H1 (cell line): ENCODE data around the gene RIPOR3. TPM values are rescaled to one million over a fixed set of nuclear protein-coding genes. Genes with fewer than 3 reads are reported as not detected.

ENCODE experiments used
- CTCF ChIA-PET: fragments of 300-600 bp; sonication (Branson Sonifier 250); formaldehyde crosslinking; loops from one replicate; lab custom pipeline; 2021; ENCODE audit not compliant: partially characterized antibody; lab: Charles Lee
- POLR2A ChIA-PET: fragments of 300-600 bp; sonication (Branson Sonifier 250); formaldehyde crosslinking; loops from one replicate; lab custom pipeline; 2021; ENCODE audit warnings: inconsistent platforms; ENCODE audit not compliant: partially characterized antibody; lab: Charles Lee
- DNase-seq, 2 experiments: peaks; one replicate each; pipeline versions ENCODE4 v3.0.0 to v3.0.0-alpha.2; 2010 to 2022; ENCODE audit warnings: low spot score in 2 of 2, low read depth in 1 of 2, mixed read lengths in 1 of 2
- FAIRE-seq: peaks from 2 replicates; lab custom pipeline; 2011; peaks lifted over from hg19 to GRCh38; lab: Jason Lieb, UNC
- H2AFZ ChIP-seq: 2 replicates; pipeline ENCODE4 v1.8.1; 2012; ENCODE audit warnings: low read length, inconsistent platforms
- H2AK5ac ChIP-seq: 2 replicates; pipeline ENCODE4 v1.6.1; 2013; ENCODE audit warnings: low read depth, low read length
- H2BK120ac ChIP-seq: replicated peaks from 2 replicates; pipeline ENCODE3; 2013; ENCODE audit warnings: low read depth, low read length, inconsistent platforms
- H2BK12ac ChIP-seq: 2 replicates; pipeline ENCODE4 v1.6.1; 2013; ENCODE audit warnings: low read depth, low read length
- H2BK15ac ChIP-seq: 2 replicates; pipeline ENCODE4 v1.6.1; 2013; ENCODE audit warnings: low read length
- H2BK20ac ChIP-seq: 2 replicates; pipeline ENCODE4 v1.6.1; 2013; ENCODE audit warnings: low read length
- H2BK5ac ChIP-seq: 2 replicates; pipeline ENCODE4 v1.6.1; 2013; ENCODE audit warnings: low read depth, low read length
- H3K14ac ChIP-seq: 2 replicates; pipeline ENCODE4 v1.6.1; 2013; ENCODE audit warnings: inconsistent platforms; ENCODE audit not compliant: insufficient read length
- H3K18ac ChIP-seq: 2 replicates; pipeline ENCODE4 v1.6.1; 2013; ENCODE audit warnings: low read length; ENCODE audit errors: extremely low read depth
- H3K23ac ChIP-seq: 2 replicates; pipeline ENCODE4 v1.6.1; 2013; ENCODE audit warnings: inconsistent platforms; ENCODE audit not compliant: insufficient read length
- H3K23me2 ChIP-seq: 2 replicates; pipeline ENCODE4 v1.6.1; 2013; ENCODE audit warnings: low read depth, low read length
- H3K27ac ChIP-seq: 2 replicates; pipeline ENCODE4 v1.6.1; 2011; ENCODE audit warnings: low read depth, low read length, inconsistent platforms
- H3K27me3 ChIP-seq, 4 experiments: replicated peaks in 1 of 4; 1 replicate in 1 of 4; 2 replicates in 3 of 4; pipeline versions ENCODE4 v1.6.1 to v1.8.1; 2011 to 2013; ENCODE audit warnings: low read length in 3 of 4, mild to moderate bottlenecking in 3 of 4, inconsistent platforms in 2 of 4, mixed read lengths in 2 of 4, moderate library complexity in 1 of 4; ENCODE audit not compliant: control insufficient read depth in 3 of 4, insufficient read depth in 3 of 4; ENCODE audit errors: extremely low read depth in 1 of 4
- H3K36me3 ChIP-seq, 4 experiments: 2 replicates each; pipeline versions ENCODE4 v1.6.1 to v1.8.1; 2011 to 2013; ENCODE audit warnings: mild to moderate bottlenecking in 4 of 4, low read length in 3 of 4, moderate library complexity in 2 of 4, control low read depth in 1 of 4, inconsistent platforms in 1 of 4; ENCODE audit not compliant: insufficient read depth in 4 of 4, control insufficient read depth in 2 of 4
- H3K4ac ChIP-seq: replicated peaks from 2 replicates; pipeline ENCODE3; 2013; ENCODE audit warnings: low read length, low read depth, mixed read lengths, inconsistent platforms; ENCODE audit not compliant: insufficient read length
- H3K4me1 ChIP-seq, 4 experiments: replicated peaks in 1 of 4; 1 replicate in 1 of 4; 2 replicates in 3 of 4; pipeline versions ENCODE4 v1.6.1 to v1.8.1; 2011 to 2013; ENCODE audit warnings: low read length in 3 of 4, inconsistent platforms in 2 of 4, mixed read lengths in 1 of 4; ENCODE audit not compliant: insufficient read depth in 4 of 4, control insufficient read depth in 3 of 4
- H3K4me2 ChIP-seq, 2 experiments: 2 replicates each; pipeline versions ENCODE4 v1.6.1 to v1.8.1; 2011 to 2013; ENCODE audit warnings: low read depth in 2 of 2, low read length in 2 of 2, control low read depth in 1 of 2, inconsistent platforms in 1 of 2, mild to moderate bottlenecking in 1 of 2; ENCODE audit not compliant: insufficient read depth in 1 of 2
- H3K4me3 ChIP-seq, 4 experiments: fragments of 200-600, 300-600 bp in 1 of 4; sonication (generic), shearing (Covaris generic), sonication (Bioruptor Twin) in 1 of 4; 2 replicates each; pipeline versions ENCODE4 v1.5.1 to v1.8.1; 2011 to 2016; ENCODE audit warnings: low read length in 4 of 4, low read depth in 3 of 4, control low read depth in 2 of 4, inconsistent platforms in 2 of 4, mild to moderate bottlenecking in 2 of 4, mixed read lengths in 1 of 4, moderate library complexity in 1 of 4; ENCODE audit not compliant: insufficient read depth in 2 of 4; ENCODE audit errors: extremely low read depth in 1 of 4
- H3K56ac ChIP-seq: replicated peaks from 2 replicates; pipeline ENCODE3; 2013; ENCODE audit warnings: low read depth, mild to moderate bottlenecking, mixed read lengths, low read length, inconsistent platforms; ENCODE audit not compliant: insufficient read length
- H3K79me1 ChIP-seq: 2 replicates; pipeline ENCODE4 v1.6.1; 2013; ENCODE audit warnings: low read depth, low read length, control low read depth
- H3K79me2 ChIP-seq, 2 experiments: 2 replicates each; pipeline versions ENCODE4 v1.6.1 to v1.8.1; 2012 to 2013; ENCODE audit warnings: low read length in 2 of 2, mild to moderate bottlenecking in 2 of 2, inconsistent platforms in 1 of 2; ENCODE audit not compliant: insufficient read depth in 2 of 2, control insufficient read depth in 1 of 2
- H3K9ac ChIP-seq, 4 experiments: replicated peaks in 1 of 4; 1 replicate in 1 of 4; 2 replicates in 3 of 4; pipeline versions ENCODE4 v1.6.1 to v1.8.1; 2011 to 2013; ENCODE audit warnings: low read depth in 3 of 4, low read length in 3 of 4, control low read depth in 2 of 4, mild to moderate bottlenecking in 2 of 4, moderate library complexity in 2 of 4, inconsistent platforms in 1 of 4; ENCODE audit errors: extremely low read depth in 1 of 4
- H3K9me3 ChIP-seq, 2 experiments: 2 replicates each; pipeline versions ENCODE4 v1.6.1 to v1.8.1; 2012 to 2013; ENCODE audit warnings: mild to moderate bottlenecking in 2 of 2, moderate library complexity in 2 of 2, control low read depth in 1 of 2, inconsistent platforms in 1 of 2, low read depth in 1 of 2, low read length in 1 of 2, mixed read lengths in 1 of 2; ENCODE audit not compliant: insufficient read depth in 2 of 2
- H4K20me1 ChIP-seq, 2 experiments: replicated peaks in 1 of 2; 2 replicates each; pipeline versions ENCODE3 to v1.8.1; 2011 to 2013; ENCODE audit warnings: inconsistent platforms in 2 of 2, low read length in 2 of 2, mild to moderate bottlenecking in 1 of 2; ENCODE audit not compliant: insufficient read depth in 2 of 2, control insufficient read depth in 1 of 2
- H4K5ac ChIP-seq: 2 replicates; pipeline ENCODE4 v1.6.1; 2013; ENCODE audit warnings: low read length, low read depth, mixed read lengths, inconsistent platforms; ENCODE audit not compliant: insufficient read length
- H4K8ac ChIP-seq: 2 replicates; pipeline ENCODE4 v1.8.0; 2013; ENCODE audit warnings: mild to moderate bottlenecking, moderate library complexity, low read length, inconsistent platforms; ENCODE audit not compliant: insufficient read depth; ENCODE audit errors: extremely low read depth
- H4K91ac ChIP-seq: replicated peaks from 2 replicates; pipeline ENCODE3; 2013; ENCODE audit warnings: low read length, mixed read lengths, inconsistent platforms; ENCODE audit not compliant: insufficient read length
- BACH1 ChIP-seq: IDR thresholded peaks from 2 replicates; pipeline ENCODE4 v1.6.1; 2012; ENCODE audit warnings: low read length, improper control_type of control experiment
- CBX8 ChIP-seq: fragments of 300-800, 300-1000 bp; sonication (generic); IDR thresholded peaks from 2 replicates; pipeline ENCODE4 v1.7.1; 2016; ENCODE audit warnings: low read depth, low read length, borderline replicate concordance
- CTBP2 ChIP-seq: IDR thresholded peaks from 2 replicates; pipeline ENCODE4 v1.7.0; 2011; ENCODE audit warnings: borderline replicate concordance, mild to moderate bottlenecking, moderate library complexity, mixed read lengths, low read length; ENCODE audit not compliant: insufficient read depth, insufficient read length
- GABPA ChIP-seq: IDR thresholded peaks from 2 replicates; pipeline ENCODE4 v1.6.1; 2011; ENCODE audit warnings: mild to moderate bottlenecking, low read length, moderate library complexity, borderline replicate concordance; ENCODE audit not compliant: insufficient read depth
- KDM1A ChIP-seq: fragments of 200-600, 300-600 bp; sonication (generic); IDR thresholded peaks from 2 replicates; pipeline ENCODE4 v1.7.1; 2016; ENCODE audit warnings: mild to moderate bottlenecking, low read length, borderline replicate concordance
- NANOG ChIP-seq: IDR thresholded peaks from 2 replicates; pipeline ENCODE4 v1.6.1; 2011; ENCODE audit warnings: low read length, low read depth, mild to moderate bottlenecking, inconsistent platforms; ENCODE audit not compliant: insufficient read depth, poor library complexity, severe bottlenecking
- TBP ChIP-seq: IDR thresholded peaks from 2 replicates; pipeline ENCODE4 v1.6.1; 2011; ENCODE audit warnings: low read depth, low read length, improper control_type of control experiment
- USF2 ChIP-seq: IDR thresholded peaks from 2 replicates; pipeline ENCODE4 v1.6.1; 2011; ENCODE audit warnings: low read length, improper control_type of control experiment
- WGBS, 2 experiments: shearing (Covaris generic) in 1 of 2; methylation state at CpG; one replicate each; pipeline versions ENCODE4 v1.1.6 to v1.1.7; 2013 to 2015; ENCODE audit warnings: low lambda C conversion rate in 2 of 2, mixed read lengths in 2 of 2, inconsistent platforms in 1 of 2, low coverage in 1 of 2, missing lambda C conversion rate in 1 of 2; ENCODE audit not compliant: insufficient replicate concordance in 2 of 2, insufficient coverage in 1 of 2, insufficient read length in 1 of 2; ENCODE audit errors: extremely low coverage in 1 of 2, missing lambda C conversion rate in 1 of 2; 5-methylcytosine and 5-hydroxymethylcytosine counted together
- polyA plus RNA-seq, 7 experiments: library from polyadenylated mRNA; depleted of rRNA in 3 of 7; stranded (reverse) in 5 of 7; unstranded in 2 of 7; fragments of >200 nt in 5 of 7; fragments of 200-250 nt in 2 of 7; gene quantifications; 1 replicate in 5 of 7; 2 replicates in 1 of 7; 4 replicates in 1 of 7; pipeline versions ENCODE4 v1.2.1 to v1.2.3, GENCODE V29; 2011 to 2013; ENCODE audit warnings: missing spikeins in 2 of 7, mixed read lengths in 2 of 7
- total RNA-seq: library from RNA; stranded (reverse); fragmentation: NEBNext Ultra II Directional; extraction: Animal tissue kit (Norgen Biotek cat#: 25700); gene quantifications from 2 replicates; pipeline ENCODE4 v1.2.1, GENCODE V29; 2021

RIPOR3 gene
- total and polyA plus RNA-seq, 2 of the 8 experiments (the other 6 are each of a cell fraction or from before 2014, with no cell fraction given) = 3.6 to 4.5 TPM

- H2BK120ac ChIP-seq = no peak overlapping the region
- H3K4me1 ChIP-seq = peaks cover 0 to 8% (median 3%) of the 10 kb centered on the region in 4 experiments; a peak in 4 of 7 replicates
- no peak overlapping the region for H3K27ac ChIP-seq
- TF ChIP-seq USF2 = no peak
- TF ChIP-seq TBP = no peak
- TF ChIP-seq GABPA = no peak
- TF ChIP-seq KDM1A = no peak
- no peak for TF ChIP-seq CBX8
- TF ChIP-seq NANOG = no peak
- no peak for TF ChIP-seq BACH1
- no peak for TF ChIP-seq CTBP2
Observed at GRCh38 chr20:50628853-50629669, 62.3 kb downstream of the RIPOR3 start.

More at GRCh38 chr20:50628853-50629669, 62.3 kb downstream of the RIPOR3 start:
- 0 out of 2 replicates have a peak overlapping the region, but pooled peaks have one; percentile 87 for H4K8ac ChIP-seq
- no peak overlapping the region for H2BK12ac ChIP-seq
- H3K14ac ChIP-seq = no peak overlapping the region
- CTCF ChIA-PET = interaction anchor here (0.6 to 6.1 kb wide), 17 partner anchors 9 to 461 kb away, joined by 3 to 61 read pairs (median 5); no protein-coding TSS in a partner anchor
- peak overlapping the region; percentile 42 for H4K91ac ChIP-seq
- no peak for FAIRE-seq
- no peak overlapping the region for H3K23ac ChIP-seq
- POLR2A ChIA-PET = interaction anchor here (0.6 to 1.2 kb wide), 2 partner anchors 12 to 163 kb away, joined by 3 to 4 read pairs; no protein-coding TSS in a partner anchor
- no peak overlapping the region for H3K4me3 ChIP-seq
- H3K36me3 ChIP-seq = no peaks in the 10 kb centered on the region
- H2BK15ac ChIP-seq = peak overlapping the region; percentile 88; the same call in 1 of the 2 replicates
- no peak overlapping the region for H3K9ac ChIP-seq
- no peak overlapping the region for H4K5ac ChIP-seq
- no peaks in the 10 kb centered on the region for H3K79me1 ChIP-seq
- H2BK5ac ChIP-seq = no peak overlapping the region
- H2AK5ac ChIP-seq = no peak overlapping the region
- H4K20me1 ChIP-seq = peaks cover 0 to 2% of the 10 kb centered on the region in 2 experiments
- H3K18ac ChIP-seq = no peak overlapping the region
- H3K56ac ChIP-seq = no peak overlapping the region
- H3K9me3 ChIP-seq = no peaks in the 10 kb centered on the region
- no peaks in the 10 kb centered on the region for H3K27me3 ChIP-seq
- H2BK20ac ChIP-seq = no peak overlapping the region
- H3K4me2 ChIP-seq = no peak overlapping the region
- 89% methylated on average over 13 of the region's 16 CpGs; no CpG with 5 or more reads in 1 of the 2 experiments for WGBS, 2 experiments
- H3K79me2 ChIP-seq = no peaks in the 10 kb centered on the region
- no peak overlapping the region for H3K4ac ChIP-seq
- H3K23me2 ChIP-seq = no peaks in the 10 kb centered on the region
- no peak overlapping the region for H2AFZ ChIP-seq
- DNase-seq = no peak
